Measurements from ENCODE around the gene CR1L. TPM values are rescaled to one million over a fixed set of nuclear protein-coding genes. Genes with fewer than 3 reads are reported as not detected.
"Not testable (repeated sequence)": the region's sequence is repeated elsewhere in the genome, so short reads cannot be mapped to it uniquely, and the experiment has no call there.

The CR1L gene
- total RNA-seq, 1 experiment from 2014 or later: not detected

DNA sequence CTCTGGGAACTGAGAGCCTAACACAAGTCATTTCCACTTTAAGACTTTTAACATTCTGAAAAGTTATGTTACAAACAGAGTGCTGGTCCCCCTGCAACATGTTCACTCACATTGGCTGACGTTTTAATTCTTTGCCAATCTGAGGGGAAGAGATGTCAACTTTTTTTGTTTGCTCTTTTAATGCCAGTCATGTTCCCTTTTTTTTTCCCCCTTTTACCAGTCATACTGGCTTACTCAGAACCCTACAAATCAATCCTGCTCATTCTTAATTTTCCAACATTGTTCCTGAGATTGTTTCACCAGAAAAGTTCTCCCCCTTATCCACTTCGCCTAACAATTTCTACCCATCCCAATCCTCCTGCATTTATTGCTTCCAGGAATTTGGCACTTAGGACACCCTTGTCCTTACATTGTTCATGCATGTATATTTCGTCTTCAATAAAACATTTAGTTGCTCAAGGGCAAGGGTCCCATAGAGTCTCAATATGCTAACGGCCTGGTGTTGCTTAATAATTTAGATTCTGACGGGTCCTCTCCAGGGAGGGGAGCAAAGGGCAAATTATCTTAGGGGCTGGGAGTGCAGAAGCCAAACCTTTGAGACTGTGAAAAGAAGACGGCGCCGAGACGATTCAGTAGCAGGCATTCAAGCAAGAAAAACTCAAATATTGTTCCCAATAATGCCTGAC lies 624 bp upstream of the CR1L start:
- DNase-seq (ENCODE audit: low spot score): no peak
- in situ Hi-C loops (cut with HindIII; ENCODE audit: low sequenced_read_pairs): no loop called here

DNA sequence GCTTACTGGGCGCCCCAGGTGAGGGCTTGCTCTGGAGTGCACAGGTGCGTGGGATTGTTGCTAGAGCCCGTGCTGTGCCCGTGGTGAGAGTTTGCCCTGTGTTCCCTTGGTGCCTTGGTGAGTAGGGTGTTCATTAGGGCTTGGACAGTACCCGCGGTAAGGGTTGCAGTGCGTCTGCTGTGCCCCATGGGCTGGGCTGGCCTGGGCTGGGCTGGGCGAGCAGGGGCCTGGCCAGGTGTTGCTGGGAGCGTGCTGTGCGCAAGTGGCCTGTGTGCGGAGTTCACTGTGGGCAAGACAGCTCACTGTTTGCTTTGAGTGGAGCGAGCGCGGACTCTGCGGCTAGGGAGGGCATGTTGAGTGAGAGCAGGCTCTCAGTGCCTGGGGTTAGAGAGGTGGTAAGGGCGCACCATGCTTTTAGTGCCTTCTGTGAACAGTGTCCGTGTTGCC lies 725 bp downstream of the CR1L start:
- DNase-seq (ENCODE audit: low spot score): no peak
- in situ Hi-C loops (cut with HindIII; ENCODE audit: low sequenced_read_pairs): no loop called here

DNA sequence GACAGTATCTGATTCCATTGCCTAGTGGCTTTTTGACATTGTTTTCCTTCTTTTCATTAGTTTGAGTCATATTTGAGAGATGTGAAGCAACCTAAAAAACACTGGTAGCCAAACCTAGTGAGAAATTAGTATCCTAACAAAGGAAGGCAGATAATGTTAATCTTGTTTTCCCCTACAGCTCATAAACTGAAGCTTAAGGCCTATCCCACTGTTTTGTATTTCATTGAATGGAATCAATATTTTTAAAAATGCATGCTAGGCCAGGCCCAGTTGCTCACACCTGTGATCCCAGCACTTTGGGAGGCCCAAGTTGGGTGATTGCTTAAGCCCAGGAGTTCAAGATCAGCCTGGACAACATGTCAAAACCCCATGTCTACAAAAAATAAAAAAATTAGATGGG lies 1.2 kb downstream of the CR1L start:
- in situ Hi-C loops (cut with HindIII; ENCODE audit: low sequenced_read_pairs): no loop called here
- DNase-seq (ENCODE audit: low spot score): no peak

DNA sequence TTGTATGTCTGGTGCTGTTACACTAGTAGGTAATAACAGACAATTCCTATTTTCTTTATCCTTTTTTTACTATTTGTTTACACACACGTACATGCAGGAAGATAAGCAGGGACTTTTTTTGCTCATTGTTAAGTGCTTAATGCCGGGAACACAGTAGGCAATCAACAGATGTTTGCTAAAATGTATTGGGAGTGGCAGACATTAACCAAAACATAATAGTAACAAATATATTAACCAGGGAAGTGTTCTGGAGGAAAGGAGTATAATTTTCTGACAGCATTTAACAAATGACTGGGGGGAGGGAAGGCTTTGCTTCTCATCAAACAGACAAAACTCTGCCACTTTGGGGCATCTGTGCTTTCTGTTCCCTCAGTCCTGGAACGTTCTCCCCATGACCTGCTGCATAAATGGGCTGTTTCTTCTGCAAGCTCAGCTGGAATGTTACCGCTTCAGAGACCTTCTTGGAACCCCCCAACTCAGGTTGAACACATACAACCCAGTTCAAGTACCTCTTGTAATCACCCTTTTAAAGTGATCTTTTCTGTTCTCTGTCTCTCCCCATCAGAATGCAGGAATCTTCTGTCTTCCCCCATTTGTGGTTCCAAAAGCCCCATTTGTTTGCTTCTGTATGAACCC lies 2.1 kb downstream of the CR1L start:
- in situ Hi-C loops (cut with HindIII; ENCODE audit: low sequenced_read_pairs): no loop called here
- DNase-seq (ENCODE audit: low spot score): no peak

DNA sequence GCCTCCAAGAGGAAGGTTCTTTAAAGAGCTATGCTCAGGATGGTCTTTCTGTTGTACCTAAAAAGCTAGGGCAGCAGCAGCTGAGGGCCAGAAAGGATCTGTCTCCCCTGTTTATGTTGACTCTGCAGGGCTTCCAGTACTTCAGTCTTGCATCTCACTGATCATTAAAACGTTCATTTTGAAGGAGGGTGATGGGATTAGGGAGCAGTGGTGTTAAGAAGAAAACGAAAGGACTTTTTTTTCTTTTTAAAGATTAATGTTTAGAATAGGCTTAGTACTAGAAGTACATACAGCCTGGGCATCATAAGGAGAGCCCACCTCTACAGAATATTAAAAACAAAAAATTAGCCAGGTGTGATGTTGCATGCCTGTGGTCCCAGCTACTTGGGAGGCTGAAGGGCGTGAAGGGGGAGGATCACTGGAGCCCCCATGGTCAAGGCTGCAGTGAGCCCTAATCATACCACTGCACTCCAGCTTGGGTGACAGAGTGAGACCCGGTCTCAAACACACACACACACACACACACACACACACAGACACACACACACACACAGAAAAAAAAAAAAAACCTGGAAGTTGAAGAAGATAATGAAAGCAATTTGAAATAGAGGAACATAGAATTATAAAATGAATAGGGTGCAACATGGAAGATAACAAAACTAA lies 2.9 kb downstream of the CR1L start:
- in situ Hi-C loops (cut with HindIII; ENCODE audit: low sequenced_read_pairs): no loop called here
- DNase-seq (ENCODE audit: low spot score): no peak

DNA sequence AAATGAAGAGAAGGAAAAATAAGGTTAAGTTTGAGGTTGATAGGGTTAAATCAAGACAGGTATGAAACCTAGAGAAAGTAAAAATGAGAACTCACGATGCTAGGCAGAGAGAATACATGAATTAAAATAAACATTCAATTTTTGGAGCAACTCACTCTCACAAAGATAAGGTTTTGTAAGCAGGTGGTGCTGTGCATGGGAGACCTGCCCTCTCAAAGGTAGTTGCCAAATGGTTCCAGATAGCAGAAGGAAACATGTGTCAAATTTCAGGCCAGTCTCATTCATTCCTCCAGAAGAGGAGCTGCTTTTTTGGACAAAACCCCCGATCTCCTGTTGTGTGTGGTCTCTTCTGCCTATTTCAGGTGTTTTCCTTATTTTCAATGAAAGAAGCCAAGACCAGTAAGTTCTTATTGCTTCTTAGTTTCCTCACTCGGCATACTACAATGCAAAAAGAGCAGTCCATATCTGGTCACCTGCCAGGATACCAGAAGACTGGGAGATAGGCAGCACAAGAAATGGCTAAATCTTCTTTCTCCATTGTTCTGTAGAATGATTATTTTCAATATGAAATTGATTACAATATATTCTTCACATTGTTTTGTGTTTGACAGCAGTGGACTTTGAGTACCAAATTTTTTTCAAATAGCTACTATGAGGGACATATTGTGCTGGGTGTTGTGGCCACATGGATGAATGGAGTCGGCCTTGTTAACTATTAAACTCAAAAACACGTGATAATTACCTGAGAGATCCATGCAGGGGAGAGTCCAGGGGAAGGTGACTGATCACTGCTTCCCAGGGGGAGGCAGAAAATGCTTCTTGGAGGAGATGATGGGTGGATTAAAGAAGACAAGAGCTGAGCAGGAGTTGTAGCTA lies 3.6 kb downstream of the CR1L start:
- peak; percentile 14 for DNase-seq (ENCODE audit: low spot score)
- in situ Hi-C loops (cut with HindIII; ENCODE audit: low sequenced_read_pairs): no loop called here

DNA sequence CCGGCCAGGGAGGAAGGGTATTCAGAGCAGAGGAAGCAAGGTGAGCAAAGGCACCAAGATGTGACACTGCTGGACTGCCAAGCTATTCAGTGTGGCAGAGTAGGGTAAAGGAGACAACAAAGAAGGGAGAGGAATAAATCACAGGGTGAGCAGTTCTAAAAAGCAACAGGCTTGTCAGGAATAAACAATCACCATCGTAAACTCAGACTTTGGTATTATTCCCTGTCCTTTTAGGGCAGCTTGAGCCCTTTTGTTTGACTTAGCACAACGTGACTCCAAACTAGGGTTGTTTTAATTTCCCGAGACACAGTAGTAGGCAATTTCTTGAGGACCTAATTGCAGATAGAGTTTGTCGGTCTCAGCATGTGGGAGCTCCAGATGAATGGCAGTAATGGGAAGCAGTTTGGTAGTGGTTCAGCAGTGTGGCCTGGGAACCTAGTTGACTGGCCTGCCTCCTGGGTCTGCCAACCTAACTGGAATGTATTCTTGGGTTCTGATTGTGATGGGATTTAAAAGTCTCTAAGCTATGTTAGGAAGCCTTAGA lies 4.3 kb downstream of the CR1L start:
- DNase-seq (ENCODE audit: low spot score): no peak

DNA sequence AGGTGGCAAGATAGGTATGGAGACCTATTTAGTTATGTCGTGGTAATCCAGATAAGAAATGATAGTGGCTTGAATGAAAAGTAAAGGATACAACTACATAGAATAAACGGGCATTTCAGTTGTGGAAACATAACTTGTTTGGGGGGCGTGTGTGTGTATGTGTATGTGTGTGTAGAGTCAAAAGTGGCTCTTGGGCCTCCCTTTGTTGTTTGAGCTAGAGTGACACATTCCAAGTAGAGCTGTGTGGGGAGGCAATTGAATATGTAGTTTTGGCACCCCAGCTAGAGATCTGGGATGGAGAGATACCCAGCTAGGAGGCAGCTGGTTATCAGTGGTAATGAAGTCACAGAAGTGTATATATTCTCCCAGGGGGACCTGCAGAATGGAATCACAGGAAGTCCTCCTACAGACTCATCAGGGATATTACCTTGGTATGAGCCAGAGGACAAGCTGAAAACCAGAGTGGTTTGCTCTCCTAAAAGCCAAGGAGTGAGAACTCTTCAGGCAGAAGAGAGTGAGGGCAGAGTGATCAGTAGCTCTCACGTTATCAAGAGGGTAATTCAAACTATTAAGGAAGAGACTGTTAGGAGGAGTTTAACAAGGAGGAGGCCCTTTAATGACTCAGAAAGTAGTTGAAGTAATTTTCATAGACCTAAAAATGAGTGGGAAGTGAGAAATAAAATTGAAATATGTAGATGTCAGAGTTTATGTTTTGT lies 5.1 kb downstream of the CR1L start:
- in situ Hi-C loops (cut with HindIII; ENCODE audit: low sequenced_read_pairs): no loop called here
- no peak for DNase-seq (ENCODE audit: low spot score)

More for the DNA sequence above, 4.3 kb downstream of the CR1L start:
- in situ Hi-C loops (cut with HindIII; ENCODE audit: low sequenced_read_pairs): no loop called here

DNA sequence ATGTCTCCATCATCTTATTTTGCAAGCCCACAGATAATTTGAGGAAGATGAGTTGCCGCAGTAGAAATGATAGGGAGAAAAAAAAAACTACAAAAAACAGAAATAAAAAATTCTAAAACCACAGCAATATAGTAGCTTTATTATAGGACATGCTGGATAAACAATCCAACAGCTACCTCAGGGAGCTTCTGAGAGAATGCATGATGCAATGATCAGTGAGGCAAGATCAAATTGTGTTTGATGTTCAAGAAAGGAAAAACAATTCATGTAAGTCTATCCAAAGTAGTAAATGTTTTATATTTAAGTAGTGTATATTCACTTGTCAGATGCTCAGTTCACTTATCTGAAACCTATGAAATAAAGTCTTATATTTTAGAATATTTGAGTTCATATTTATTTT lies 6.7 kb downstream of the CR1L start:
- DNase-seq (ENCODE audit: low spot score): no peak
- in situ Hi-C loops (cut with HindIII; ENCODE audit: low sequenced_read_pairs): no loop called here

DNA sequence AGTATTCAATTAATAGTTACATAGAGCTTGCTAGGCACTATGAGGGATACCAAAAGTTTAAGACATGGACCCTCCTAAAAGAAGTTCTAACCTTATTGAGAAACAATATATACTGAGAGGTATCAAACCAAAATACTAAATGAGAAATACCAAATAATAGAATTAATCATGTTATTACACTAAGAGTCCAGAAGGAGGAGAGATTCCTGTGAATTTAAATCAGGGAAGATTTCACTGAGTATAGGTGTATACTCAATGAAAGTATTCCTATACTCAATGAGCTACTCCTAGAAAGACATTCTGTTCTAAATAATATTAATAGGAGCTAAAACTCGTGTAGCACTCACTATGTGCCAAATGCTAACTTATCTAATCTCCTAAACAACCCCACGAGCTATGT lies 9.4 kb downstream of the CR1L start:
- in situ Hi-C loops (cut with HindIII; ENCODE audit: low sequenced_read_pairs): no loop called here
- DNase-seq (ENCODE audit: low spot score): no peak

DNA sequence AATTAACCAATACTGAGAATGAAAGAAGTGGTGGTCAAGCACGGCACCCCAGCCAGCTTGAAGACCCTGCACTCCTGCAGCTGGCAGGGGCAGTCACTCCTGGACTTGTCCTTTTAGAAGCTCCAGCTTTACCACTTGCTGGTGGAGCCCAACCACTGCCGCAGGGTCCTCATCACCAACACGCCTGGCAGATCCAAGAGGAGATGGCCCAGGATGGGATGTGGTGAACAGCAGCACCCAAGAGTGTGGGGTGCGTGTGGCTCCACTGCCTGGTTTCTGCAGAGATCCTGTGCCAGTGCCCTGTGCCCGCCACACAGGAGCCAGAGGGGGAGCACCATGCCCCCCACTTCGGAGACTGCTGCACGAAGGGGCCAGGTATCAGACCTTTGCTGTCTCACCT lies 13.5 kb downstream of the CR1L start:
- in situ Hi-C loops (cut with HindIII; ENCODE audit: low sequenced_read_pairs): no loop called here
- no peak for DNase-seq (ENCODE audit: low spot score)

DNA sequence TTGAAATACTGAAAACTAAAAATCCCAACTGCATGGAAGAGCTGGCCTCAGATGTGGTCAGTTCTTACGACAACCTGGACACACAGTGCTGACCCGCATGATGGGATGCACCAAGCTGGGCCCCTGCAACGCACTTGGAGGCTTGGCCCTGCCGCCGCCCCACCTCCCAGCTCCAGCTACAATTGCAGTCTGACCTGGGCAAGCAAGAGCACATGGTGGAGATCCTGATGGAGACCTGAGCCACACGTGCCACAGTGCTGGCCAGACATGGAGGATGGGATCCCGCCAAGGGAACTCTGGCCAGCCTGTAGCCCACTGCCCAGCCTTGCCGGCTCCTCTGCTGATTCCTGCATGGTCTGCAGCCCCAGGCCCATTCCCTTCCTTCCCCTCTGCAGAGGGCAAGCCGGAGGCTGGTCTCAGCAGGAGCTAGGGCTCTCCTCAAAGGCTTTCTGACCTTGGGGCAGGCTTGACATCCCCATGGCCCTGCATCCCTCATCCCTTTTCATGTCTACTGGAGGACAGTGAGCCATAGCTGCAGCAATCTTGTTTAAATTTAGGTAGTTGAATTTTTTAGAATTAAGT lies 14.1 kb downstream of the CR1L start:
- in situ Hi-C loops (cut with HindIII; ENCODE audit: low sequenced_read_pairs): no loop called here

DNA sequence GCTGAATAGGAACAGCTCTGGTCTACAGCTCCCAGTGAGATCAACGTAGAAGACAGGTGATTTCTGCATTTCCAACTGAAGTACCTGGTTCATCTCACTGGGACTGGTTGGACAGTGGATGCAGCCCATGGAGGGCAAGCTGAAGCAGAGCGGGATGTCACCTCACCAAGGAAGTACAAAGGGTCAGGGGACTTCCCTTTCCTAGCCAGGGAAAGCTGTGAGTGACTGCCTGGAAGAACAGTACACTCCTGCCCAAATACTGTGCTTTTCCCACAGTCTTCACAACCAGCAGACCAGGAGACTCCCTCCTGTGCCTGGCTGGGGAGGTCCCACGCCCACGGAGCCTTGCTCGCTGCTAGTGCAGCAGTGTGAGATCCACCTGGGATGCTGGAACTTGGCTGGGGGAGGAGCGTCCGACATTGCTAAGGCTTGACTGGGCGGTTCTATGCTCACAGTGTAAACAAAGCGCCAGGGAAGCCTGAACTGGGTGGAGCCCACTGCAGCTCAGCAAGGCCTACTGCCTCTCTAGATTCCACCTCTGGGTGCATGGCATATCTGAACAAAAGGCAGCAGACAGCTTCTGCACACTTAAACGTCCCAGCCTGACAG lies 14.7 kb downstream of the CR1L start:
- in situ Hi-C loops (cut with HindIII; ENCODE audit: low sequenced_read_pairs): no loop called here
- no peak for DNase-seq (ENCODE audit: low spot score)

More for the DNA sequence above, 14.1 kb downstream of the CR1L start:
- no peak for DNase-seq (ENCODE audit: low spot score)

DNA sequence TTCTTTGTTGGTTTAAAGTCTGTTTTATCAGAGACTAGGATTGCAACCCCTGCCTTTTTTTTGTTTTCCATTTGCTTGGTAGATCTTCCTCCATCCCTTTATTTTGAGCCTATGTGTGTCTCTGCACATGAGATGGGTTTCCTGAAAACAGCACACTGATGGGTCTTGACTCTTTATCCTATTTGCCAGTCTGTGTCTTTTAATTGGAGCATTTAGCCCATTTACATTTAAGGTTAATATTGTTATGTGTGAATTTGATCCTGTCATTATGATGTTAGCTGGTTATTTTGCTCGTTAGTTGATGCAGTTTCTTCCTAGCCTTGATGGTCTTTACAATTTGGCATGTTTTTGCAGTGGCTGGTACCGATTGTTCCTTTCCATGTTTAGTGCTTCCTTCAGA lies 16.5 kb downstream of the CR1L start:
- in situ Hi-C loops (cut with HindIII; ENCODE audit: low sequenced_read_pairs); DNase-seq (ENCODE audit: low spot score): not testable (repeated sequence)

DNA sequence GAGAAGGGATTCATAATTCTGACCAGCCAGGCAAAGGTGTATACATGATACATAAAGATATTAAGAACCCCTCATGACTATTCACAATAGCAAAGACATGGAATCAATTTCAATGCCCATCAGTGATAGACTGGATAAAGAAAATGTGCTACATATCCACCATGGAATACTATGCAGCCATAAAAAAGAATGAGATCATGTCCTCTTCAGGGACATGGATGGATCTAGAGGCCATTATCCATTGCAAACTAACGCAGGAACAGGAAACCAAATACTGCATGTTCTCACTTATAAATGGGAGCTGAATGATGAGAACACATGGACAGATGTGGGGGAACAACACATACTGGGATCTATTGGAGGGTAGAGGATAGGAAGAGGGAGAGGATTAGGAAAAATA lies 21.4 kb downstream of the CR1L start:
- in situ Hi-C loops (cut with HindIII; ENCODE audit: low sequenced_read_pairs): no loop called here
- no peak for DNase-seq (ENCODE audit: low spot score)

DNA sequence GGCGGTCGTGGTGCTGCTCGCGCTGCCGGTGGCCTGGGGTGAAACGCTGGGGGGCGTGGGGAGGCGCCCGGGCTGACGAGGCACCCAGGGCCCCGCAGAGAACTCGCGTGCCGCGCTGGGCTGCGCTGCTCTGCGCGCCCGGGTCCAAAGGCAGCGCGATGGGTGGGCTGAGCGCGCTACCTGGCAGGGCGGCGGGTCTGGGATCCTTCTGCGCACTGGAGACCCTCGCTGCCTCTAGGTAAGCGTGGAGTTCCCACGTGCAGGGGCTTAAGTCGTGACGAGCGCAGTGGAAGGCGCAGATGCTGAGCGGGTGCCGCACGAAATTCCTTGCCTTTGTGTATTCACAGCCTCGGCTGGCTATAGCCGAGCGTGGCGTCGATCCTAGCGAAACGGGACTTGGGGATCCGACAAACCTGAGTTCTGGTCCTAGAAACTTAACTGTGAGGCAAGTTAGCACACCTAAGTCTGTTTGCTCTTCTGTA lies 24.6 kb downstream of the CR1L start:
- in situ Hi-C loops (cut with HindIII; ENCODE audit: low sequenced_read_pairs): no loop called here
- DNase-seq (ENCODE audit: low spot score): no peak

DNA sequence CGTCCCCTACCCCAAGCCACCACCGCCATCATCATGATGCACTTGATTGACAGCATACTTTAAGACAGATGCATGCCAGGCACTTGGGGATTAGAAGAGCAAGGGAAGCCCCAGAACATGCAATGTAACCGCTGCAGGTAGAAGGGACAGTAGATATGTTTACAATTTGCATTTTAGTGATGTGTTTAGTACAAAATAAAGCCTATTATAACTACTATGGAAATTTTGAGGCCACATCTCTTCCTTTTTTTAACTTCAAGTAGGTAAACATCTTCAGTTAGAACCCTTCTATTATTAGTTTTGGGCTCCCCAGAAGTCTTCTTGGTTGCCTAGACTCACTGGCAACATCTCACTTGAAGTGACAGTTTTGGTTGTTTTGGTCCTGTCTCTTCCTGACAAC lies 25.3 kb downstream of the CR1L start:
- in situ Hi-C loops (cut with HindIII; ENCODE audit: low sequenced_read_pairs): no loop called here
- no peak for DNase-seq (ENCODE audit: low spot score)

DNA sequence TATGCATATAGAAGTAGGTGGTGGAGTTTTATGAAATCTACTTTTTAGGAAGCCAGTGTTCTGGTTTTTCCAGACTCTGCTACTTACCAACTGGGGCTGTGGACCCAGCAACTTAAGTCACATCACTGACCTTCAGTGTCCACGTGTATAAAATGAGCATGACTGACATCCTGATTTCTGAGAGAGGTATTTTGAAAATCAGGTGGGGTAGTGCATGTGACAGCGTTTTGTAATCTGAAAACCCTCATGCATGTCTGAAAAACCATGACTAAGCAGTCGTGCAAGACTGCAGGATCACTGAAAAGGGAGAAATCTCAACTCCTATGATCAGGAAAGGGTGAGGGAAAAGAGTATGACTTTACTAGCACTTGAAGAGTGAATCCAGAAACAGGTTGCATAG lies 26.1 kb downstream of the CR1L start:
- in situ Hi-C loops (cut with HindIII; ENCODE audit: low sequenced_read_pairs): no loop called here
- DNase-seq (ENCODE audit: low spot score): no peak

All from G401 (cell line).